Stimulated activated CD4-positive, alpha-beta T cell treated with anti-CD3 and anti-CD28 coated beads, Interleukin-1b, Interleukin-23, amount 100 ng/mL, for 1 hour (primary cell): ENCODE measurements around the gene TAS1R3.
A peak's percentile ranks its signal among the peaks of the same experiment; 100 is the strongest.
"Not testable (repeated sequence)": the region's sequence is repeated elsewhere in the genome, so short reads cannot be mapped to it uniquely, and the experiment has no call there.

Experiments used
- DNase-seq, 2 donors: peaks; one replicate each; pipeline ENCODE4 v3.0.0-alpha.2; 2020; ENCODE audit warnings: low read depth in 2 of 2

TAS1R3 gene

DNA sequence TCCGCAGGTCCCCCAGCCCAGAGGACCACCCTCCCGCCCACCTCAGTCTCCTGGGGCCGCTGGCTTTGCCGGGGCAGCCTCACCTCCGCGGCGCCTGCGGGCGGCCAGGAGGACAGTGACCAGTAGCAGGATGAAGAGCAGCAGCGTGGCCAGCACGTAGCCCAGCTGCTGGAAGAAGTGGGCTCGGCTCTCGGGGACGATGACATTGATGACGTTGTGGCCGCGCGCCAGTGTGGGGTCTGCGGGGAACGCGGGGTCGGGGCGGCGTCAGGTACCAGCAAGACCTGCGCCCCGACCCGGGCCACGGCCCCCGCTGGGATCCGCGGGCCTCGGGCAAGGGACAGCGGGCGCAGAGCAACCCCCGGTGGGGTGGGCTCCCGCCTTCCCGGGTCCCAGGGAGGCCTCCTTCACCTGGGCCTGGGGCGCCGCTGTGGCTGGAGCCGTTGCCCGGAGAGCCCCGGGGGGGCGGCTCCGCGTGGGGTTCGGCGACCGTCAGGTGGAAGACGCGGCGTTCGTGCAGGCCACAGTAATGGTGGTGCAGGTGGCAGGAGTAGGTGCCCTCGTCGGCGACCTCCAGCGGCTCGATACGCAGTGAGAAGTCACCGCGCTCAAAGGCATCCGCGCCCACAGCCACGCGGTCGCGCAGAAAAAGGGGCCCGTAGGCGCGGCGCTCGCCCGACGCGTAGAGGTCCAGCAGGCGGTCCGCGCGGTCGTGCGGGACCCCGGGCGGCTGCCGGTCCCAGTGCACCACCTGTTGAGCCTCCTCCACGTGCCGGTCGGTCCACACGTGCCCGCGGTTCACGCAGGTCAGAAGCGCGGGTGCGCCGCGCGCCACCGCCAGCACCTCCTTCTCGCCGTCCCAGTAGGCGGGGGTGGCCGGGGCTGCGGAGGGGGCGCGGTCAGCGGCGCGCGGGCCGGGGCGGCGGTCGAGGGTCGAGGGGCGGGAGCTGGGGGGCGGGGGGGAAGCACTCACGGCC lies 23.5 kb downstream of the TAS1R3 start:
- DNase-seq = no peak

DNA sequence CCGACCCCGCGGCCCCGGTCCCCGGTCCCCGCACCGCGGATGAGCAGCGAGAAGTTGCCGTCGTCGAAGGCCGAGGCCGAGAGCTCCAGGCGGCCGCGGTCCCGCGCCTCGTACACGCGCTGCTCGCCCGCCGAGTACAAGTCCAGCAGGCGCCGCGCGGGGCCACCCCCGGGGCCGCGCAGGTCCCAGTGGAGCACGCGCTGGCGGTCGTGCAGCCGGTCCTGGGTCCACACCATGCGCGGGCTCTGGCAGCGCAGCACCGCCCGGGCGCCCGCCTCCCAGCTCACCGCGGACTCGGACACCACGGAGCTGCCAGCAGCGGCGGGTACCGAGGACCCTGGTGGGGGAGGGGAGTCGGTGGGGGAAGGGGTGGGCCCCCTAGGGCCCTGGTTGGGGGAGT lies 24.3 kb downstream of the TAS1R3 start:
- no peak for DNase-seq

DNA sequence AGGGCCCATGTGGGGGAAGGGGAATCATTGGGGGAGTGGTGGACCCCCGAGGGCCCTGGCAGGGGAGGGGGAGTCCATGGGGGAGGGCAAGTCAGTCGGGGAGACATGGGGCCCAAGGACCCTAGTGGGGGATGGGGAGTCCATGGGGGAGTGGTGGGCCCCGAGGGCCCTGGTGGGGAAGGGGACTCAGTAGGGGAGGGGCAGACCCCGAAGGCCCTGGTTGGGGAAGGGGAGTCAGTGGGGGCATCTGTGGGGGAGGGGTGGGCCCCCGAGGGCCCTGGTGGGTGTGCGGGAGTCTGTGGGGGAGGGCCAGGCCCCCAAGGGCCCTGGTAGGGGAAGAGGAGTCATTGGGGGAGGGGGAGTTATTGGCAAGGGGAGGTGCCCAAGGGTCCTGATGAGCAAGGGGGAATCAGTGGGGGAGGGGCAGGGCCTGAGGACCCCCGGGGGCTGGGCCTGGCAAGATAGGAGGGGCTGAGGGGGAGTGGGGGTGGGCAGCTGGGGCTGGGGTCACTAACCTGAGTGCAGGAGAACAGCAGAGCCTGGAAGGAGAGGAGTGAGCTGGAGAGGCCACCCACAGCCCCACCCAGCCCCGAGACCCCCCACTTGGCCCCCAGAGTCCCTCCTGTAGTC lies 25.2 kb downstream of the TAS1R3 start:
- no peak for DNase-seq

DNA sequence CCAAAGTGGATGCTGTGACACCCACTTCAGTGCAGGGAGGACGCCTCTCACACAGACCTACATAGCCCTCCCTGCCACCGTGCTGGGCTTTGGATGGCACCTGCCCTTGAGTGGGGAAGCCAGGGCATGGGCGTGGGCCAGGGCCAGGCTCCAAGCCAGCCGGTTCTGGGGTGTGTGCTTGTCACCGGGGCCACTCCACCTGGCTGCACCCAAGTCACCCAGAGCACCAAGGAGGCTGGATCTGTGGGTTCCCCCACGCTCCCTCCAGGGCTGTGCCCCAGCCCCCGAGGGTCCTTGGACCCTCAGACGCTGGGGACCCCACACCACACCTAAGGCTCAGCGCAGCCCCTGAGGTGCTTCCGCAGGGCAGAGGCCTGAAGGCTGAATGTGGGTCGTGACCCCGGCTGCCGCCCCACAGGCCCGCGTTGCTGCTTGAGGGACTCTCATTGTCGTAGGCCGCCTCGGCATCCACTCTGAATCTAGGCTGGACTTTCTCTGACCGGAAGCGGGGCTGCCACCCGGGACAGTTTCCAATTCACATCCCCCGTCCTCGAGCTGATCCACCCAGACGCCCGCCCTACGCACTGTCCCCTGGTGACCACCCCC lies 25.8 kb downstream of the TAS1R3 start:
- no peak for DNase-seq

DNA sequence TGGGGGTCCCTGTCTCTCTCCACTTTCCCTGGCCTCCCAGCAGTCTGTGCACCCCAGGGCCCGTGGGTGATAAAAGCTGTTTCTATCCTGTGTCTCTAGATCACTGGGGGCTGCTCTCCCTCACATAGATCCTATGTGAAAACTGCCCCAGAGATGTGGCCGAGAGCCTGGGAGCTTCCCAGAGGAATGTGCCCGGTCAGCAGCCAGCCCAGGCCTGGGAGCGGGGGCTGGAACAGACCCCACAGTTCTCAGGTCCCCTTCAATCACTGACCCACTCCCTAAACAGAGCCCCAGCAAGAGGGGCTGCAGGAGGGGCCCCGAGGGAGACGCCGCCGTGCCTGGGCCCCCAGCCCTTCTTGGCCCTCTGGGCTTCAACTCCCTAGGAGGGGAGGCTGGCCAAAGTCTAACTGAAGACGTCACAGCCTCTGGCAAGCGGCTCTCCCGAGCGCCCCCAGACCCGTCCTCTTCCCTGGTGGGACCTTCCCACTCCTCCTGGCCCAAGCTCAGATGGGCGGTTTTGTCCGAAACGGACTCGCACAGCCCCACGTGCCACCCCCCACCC lies 26.9 kb downstream of the TAS1R3 start:
- DNase-seq = no peak

DNA sequence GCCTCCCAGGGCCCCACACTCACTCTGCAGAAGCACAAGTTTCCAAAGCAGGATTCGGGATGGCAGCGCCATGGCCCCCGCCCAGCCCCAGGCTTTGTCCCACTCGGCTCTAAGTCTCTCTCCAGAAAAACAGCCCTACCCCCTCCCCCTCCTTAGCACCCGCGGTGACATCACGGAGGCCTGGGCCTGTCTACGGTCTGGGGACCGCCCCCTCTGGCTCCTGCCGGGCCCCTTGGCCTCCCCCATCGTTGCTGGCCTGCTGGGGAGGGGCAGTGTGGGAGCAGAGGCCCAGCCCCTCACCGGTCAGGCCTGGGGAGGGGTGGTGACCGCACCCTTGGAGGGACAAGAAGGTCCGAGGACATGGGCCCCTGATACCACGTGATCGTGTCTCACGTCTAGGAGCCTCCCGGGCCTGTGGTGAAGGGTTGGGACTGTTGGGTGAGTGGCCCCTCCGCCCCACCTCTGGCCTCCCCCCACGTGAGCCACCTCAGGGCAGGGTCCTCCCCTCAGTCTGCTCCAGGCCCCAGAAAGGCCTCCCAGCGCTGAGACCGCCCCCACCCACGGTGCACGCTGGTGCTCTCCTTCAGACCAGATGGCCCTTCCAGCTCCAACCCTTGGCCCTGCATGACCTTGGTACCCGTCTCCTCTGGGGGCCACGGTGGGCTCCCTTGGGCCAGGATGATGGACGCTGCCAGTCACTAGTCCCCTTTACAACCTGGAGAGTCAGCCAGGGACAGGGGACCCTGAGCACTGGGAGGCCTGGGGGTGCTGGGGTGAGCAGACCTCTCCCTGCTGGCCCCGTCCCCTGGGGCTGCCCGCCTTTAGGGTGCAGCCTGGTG lies 27.6 kb downstream of the TAS1R3 start, which contains the start of gene MXRA8:
MXRA8 (minus strand) TSS at position 123 of the 839 bp plus-strand sequence; CDS start at position 72, 51 bp downstream.
- DNase-seq = no peak

DNA sequence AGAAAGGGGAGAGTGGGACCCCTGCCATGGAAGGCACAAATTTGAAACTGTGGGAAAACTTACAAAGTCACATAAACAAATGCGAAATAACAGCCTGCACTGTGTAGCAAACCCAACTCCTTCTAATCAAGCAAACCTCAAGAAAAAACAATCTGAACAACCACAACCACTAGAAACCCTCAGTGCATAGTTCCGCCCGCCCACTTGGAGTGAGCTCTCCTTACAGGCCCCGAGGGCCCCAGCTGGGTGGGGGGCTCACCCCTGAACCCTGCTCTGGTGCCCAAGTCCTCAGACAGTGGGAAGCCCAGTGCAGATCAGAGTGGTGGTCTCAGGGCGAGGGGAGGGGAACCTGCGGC lies 28.2 kb downstream of the TAS1R3 start:
- DNase-seq = no peak

DNA sequence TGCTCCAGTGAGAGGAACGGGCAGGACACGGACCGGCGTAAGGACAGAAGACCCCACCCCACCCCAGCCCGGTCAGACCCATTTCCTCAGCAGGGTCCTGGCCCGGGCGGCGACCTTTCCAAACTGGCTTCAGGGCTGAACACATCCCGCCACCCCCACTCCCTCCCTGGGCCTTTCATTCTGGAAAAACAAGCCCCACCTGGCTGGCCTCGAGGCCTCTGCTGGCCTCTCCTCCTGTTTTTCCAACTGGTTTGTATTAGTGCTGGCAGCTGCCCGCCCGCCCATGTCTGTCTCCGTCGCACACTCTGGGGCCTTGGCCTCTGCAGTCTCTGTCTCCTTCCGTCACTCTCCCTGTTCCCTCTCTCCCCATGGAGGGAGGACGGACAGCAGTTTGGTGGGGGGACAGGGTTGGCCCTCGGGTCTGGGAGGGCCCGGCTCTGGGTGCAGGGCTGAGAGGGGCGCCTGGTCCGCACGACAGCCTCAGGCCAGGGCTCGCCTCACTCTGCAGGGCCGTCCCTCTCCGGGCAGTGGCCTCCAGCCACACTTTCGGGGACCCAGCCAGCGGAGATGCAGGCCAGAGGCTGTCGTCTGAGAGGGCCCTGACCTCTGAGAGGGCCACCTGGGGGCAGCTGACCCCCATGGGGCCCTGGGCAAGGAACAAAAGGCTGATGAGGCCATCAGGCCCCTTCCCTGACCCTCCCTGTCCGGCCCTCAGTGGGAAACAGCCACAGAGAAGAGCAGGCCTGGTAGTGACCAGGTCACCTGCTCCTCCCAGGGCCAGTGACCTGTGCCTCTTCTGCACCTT lies 28.8 kb downstream of the TAS1R3 start:
- no peak for DNase-seq

DNA sequence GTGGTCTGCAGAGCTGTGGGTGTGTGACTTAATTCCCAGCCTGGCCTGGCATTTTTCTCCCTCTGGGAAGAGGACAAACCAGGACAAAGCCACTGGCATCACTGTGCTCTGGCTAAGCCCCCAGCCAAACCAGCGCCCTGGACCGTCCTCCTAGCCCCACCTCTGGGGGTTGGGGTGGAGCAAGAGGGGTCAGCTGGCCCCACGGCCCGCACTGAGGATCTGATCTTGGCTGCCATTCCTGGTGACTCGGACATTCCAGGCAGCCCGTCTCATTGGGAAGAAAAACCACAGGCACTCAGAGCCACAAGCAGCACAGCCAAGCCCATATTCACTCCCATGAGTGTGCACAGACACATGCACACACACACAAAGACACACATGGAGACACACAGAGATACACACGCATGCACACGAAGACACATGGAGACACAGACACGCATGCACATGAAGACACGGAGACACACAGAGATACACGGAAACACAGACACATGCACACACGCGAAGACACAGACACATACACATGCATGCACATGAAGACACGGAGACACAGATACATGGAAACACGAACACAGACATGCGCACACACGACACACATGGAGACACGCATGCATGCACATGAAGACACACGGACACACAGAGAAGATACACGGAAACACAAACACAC lies 29.6 kb downstream of the TAS1R3 start:
- DNase-seq = no peak

DNA sequence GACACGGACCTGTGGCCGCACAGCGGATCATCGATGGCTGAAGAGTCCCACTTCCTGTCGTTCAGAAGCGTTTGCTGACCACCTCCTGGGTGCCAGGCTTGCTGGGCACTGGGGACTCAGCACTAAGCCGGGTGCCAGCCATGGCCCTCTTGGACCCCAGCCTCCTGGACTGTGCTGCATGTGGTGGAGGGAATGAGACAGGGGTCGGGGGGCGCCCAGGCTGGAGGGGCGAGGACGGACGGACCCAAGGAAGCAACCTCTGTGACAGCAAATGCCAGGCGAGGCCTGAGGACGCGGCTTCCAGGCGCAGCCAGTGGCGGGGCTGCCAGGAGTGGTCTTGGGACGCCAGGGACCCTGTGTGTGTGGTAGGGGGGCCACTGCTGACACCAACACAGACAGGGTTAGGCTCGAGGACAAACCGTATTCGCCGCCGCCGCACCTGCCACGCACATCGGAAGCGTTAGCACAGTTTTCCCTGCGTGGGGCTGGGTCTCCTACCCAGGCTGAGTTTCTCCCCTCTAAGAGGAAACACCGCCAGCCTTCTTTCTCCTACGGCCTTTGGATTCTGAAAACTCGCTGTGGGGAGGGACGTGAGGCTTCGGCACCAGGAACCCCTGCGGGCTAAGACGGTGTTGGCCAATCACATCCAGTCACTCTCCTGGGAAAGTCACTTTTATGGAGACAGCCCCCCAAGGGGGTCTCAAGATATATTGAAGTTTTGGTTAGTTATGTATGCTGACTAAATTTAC lies 30.3 kb downstream of the TAS1R3 start:
- no peak for DNase-seq

DNA sequence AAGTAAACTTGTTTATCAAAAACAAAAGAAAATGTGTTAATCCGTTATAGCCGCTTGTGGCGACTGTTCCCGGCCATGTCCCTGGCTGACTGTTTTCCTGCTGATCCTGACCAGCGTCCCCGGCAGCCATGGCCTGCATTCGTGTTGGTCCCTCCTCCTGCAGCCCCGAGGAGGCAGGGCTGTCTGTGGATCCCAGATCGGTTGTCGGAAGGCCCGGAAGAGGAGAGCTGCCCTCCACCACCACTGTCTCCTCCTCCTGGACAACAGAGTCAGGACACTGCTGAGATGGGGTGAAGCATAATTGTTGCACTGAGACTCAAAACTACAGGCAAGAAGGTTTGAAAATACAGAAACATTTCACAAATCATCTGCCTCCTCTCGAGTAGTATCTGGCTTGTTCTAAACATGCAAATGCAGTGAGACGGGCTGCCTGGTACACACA lies 30.9 kb downstream of the TAS1R3 start:
- DNase-seq = no peak

DNA sequence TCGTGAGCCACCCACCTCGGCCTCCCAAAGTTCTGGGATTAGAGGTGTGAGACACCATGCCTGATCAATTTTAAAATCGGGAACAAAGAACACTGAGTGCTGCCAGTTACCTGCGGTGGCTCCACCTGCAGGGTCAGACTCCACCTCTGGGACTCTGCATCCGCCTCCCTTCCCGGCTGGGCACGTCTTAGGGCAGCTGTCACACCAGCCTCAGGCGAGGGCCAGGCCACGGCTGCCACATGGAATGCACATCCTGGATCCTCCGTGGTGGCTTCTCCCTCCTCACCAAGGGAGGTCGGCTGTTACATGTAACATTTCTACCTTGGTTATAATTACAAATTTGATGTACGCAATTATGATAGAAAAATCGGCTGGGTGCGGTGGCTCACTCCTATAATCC lies 33.2 kb downstream of the TAS1R3 start:
- no peak for DNase-seq

DNA sequence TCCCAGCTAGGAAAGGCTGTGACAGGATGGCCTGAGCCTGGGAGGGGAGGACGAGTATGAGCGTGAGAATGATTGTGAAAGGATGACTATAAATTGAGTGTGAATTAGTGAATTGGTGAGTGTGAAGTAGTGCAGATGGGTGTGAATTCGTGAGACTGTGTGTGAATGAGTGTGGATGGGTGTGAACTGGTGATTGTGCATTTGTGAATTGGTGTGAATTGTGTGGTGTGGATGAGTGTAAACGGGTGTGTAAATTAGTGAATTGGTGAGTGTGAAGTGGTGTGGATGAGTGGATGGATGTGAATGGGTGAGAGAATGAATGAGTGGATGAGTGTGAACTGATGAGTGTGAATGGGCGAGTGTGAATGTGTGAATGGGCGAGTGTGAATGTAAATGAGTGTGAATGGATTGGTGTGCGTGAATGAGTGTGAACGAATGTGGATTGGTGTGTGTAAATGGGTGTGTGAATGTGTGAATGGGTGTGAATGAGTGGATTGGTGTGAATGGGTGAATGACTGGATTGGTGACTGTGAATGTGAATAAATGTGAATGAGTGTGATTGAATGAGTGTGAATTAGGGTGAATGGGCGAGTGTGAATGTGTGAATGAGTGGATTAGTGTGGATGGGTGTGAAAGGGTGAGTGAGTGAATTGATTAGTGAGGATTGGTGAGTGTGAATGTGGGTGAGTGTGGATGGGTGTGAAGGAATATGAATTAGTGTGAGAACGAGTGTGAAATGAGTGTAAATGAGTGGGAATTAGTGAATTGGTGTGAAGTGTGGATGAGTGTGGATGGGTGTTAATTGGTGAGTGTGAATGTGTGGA lies 35.0 kb downstream of the TAS1R3 start:
- DNase-seq = no peak

DNA sequence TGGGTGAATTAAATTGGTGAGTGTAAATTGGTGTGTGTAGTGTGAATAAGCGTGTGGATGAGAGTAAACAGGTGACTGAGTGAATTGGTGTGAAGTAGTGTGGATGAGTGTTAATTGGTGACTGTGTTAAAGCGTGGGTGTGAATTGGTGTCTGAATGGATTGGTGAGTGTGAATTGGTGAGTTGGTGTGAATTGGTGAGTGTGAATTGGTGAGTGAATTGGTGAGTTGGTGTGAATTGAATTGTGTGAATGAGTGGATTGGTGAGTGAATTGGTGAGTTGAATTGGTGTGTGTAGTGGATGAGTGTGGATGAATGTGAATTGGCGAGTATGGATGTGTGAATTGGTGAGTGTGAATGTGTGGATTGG lies 35.6 kb downstream of the TAS1R3 start:
- DNase-seq = no peak

DNA sequence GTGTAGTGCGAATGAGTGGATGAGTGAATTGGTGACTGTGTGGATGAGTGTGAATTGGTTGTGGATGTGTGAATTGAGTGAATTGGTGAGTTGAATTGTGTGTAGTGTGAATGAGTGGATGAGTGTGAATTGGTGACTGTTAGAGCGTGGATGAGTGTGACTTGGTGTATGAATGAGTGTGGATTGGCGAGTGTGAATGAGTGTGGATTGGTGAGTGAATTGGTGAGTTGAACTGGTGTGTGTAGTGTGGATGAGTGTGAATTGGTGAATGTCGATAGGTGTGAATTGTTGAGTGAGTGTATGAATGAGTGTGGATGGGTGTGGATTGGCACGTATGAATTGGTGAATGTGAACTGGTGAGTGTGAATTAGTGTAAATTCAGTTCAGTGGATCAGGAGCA lies 36.2 kb downstream of the TAS1R3 start:
- no peak for DNase-seq

DNA sequence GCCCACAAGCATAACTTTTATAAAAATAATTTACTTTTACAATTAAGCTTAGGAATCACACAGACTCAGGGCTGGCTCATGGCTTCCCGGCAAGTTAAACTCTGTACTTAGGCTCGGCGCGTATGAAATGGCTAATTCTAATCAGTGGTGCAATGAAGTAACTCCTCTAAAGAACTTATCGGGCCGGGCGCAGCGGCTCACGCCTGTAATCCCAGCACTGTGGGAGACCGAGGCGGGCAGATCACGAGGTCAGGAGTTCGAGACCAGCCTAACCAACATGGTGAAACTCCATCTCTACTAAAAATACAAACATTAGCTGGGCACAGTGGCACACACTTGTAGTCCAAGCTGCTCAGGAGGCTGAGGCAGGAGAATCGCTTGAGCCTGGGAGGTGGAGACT lies 39.0 kb downstream of the TAS1R3 start:
- DNase-seq = not testable (repeated sequence)

DNA sequence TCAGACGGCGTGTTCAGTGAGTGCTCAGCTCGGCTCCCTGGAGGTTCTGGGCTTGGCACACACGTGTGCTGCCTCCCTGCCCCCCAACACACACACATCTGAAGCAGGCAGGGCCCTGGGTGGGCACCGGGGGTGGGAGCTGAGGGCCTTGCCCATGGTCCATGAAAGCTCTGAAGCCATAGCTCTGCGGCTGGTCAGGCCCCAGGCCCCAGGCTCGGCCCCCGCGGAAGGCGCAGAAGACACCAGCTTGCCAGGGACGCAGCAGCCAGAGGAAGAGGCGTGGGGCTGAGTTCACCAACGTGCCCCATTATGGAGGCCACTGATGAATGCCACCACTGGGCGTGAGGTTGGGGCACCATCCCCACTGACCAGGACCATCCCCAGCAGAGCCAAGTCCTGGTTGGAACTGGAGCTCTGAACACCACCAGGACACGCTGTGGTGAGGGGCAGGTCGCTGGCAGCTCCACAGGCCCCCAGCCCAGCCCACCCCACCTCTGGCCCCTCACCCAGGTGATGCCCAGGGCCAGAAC lies 39.8 kb downstream of the TAS1R3 start:
- DNase-seq = no peak

DNA sequence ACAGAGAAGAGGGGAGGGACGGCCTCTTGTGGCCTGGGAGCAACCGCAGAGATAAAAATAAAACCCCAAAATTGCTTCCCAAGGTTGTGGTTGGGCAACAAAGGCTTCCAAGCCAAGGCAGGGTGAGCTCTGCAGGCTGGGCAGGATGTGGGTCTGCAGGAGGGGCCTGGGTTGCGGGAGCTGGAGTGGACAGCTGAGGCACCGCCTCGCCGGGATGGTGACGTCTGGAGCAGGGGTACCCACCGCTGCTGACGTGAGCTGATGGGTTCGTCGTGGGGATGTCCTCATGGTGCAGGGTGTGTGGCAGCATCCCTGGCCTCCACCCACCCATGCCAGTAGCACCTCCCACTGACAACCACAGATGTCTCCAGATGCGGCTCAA lies 40.3 kb downstream of the TAS1R3 start:
- peak in 1 of 2 donors; percentile 11 for DNase-seq
